Measurements from ENCODE around the gene PLSCR3.

Gene PLSCR3

DNA sequence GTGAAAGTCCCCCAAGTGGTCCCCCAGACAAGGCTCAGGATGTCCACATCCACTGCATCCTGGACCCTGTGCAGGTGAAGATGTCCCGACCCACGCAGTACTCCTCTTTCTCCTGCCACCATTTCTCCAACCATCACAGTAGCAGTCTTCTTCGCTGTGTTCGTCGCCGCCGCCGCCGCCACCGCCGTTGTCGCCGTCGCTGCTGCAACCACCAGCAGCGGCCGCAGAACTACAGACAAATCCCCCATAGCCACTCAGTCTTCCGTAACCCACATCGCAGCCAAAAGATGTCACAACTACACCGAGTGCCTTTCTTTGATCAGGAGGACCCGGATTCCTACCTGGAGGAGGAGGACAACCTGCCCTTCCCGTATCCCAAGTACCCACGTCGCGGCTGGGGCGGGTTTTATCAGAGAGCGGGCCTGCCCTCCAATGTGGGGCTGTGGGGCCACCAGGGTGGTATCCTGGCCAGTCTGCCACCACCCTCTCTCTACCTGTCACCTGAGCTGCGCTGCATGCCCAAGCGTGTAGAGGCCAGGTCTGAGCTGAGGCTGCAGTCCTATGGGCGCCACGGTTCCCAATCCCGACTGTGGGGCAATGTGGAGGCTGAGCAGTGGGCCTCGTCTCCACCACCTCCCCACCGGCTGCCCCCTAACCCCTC lies 32.0 kb upstream of the PLSCR3 start:
- no peak for FAIRE-seq

DNA sequence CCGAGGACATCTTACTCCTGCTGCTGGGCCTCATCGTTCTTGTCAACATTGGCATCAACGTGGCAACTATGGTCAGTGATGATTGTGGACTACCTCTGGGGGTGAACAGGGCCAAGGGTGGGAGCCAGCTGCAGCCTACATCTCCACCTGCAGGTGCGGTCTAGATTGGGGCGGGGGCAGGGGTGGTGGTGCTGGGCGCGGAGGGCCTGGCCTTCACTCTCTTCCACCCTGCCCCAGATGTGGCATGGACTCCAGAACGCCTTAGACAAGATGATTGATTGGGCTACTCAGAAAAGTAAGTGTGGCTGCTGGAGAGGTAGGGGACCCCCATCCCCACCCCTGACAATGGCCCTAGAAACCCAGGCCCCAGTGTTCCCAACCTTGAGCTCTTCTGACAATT lies 31.4 kb upstream of the PLSCR3 start:
- no peak for FAIRE-seq

DNA sequence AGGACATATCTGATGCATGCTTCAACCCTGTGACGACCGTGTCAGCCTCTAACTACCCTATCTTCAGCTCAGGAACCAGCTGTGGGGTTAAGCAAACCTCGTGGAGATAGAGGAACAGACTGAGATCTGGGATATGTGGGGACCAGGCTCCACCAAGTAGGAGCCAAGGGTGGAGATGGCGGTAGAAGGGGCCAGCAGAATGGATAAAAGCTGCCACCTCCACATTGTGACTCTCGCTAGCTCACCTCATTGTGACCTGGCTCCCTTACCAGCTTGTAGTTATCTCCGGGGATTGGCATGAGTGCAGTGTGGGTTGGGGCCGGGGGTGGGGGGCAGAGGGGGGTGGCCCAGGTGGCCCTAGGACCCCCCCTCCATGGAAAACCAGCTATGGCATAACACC lies 31.0 kb upstream of the PLSCR3 start, which contains the start of gene SPEM2:
TSS of gene SPEM2 (plus strand) at position 301 of the 400 bp plus-strand sequence. CDS start at position 374, 73 bp downstream.
- FAIRE-seq, result no peak

DNA sequence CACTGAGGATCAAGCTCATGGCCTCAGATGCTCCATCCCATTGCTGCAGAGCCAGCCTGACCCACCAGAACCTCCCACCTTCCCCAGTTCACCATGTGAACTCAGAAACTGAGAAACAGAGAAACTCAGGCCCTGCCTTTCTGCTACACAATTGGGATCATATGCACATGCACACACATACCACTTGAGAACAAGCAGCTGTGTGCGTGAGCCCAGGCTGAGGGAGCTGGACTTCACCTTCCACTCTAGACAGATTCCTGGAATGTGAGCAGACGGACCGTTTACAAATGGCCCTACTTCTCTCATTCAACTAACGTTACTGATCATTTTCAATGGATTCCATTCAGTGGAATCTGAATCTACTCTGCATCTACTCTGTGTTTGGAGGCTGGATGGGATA lies 29.4 kb upstream of the PLSCR3 start:
- FAIRE-seq, result no peak

DNA sequence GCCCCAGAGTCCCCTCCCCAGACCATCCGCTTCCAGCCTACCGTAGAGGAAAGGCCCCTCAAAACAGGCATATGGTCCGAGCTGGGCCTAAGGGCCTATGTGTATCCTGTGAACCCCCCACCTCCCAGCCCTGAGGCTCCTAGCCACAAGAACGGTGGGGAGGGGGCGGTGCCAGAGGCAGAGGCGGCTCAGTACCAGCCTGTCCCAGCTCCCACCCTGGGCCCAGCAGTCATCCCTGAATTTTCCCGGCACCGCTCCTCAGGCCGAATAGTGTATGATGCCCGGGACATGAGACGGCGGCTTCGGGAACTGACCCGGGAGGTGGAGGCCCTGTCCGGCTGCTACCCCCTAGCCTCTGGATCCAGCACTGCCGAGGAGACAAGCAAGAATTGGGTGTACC lies 26.9 kb upstream of the PLSCR3 start:
- no peak for FAIRE-seq

DNA sequence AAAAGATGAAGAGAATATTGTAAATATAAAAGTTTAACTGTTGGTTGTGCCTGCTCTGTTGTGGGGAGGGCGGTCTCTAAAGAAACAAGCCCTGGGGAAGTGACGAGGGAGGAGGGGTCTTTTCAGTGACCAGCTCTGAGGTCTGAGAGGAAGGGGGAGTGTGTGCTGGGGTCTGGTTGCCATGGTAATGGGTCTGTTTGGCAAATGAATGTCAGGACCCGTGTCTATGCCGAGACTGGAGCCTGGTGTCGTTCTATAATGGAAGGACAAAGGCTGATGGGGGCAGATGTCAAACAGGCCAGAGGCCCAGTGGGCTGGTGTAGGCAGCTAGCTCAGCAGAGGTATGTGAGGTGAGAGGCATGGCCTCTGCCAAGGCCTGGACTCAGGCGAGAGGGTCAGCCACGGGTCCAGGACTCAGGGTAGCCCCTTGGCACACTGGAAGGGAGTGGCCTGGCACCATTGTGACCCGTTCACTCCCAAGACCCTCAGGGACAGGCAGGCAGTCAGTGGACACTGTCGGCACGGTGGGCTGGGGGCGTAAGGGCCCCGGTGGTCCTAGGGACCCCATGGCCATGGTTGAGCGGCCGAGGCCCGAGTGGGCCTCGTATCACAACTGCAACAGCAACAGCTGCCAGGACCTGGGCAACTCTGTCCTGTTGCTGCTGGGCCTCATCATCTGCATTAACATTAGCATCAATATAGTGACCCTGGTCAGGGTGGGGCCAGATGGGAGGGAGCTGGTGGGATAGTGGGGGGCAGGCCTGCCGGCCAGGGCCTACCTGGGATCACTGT lies 25.7 kb upstream of the PLSCR3 start, which contains the start of gene SPEM1:
TSS of gene SPEM1 (plus strand) at position 506 of the 792 bp plus-strand sequence. CDS start at position 567, 61 bp downstream.
- no peak for FAIRE-seq

DNA sequence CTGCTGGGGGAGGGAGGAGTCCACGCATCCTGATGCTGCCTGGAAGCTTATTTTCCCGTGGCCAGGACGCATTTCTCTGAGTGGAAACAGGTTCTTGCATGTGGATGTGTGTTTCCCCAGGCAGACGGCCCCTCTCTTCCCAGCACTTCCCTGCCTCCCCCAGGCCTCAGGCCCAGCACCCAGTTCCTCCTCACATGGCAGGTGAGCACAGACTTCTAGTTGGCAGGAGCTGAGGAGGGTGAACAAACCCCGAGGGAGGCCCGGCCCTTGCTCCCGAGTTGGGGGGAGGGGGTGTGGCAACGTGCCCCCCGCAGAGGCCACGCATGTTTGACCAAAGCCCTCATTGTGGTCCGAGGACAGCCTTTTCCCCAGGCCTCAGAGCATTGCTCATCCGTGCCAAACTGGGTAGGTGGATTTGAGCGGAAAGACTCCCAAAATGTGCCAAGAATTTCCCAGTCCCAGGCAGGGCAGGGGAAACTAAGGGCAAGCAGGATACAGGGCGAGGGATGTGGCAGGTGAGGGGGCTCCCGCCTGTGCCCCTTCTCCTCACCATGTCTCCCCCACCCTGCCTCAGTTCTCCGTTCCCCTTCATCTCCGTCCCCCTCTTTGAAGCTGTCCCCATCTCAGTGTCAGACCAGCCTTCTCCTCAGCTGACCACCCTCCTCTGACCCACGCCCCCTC lies 24.3 kb upstream of the PLSCR3 start:
- FAIRE-seq, result no peak

DNA sequence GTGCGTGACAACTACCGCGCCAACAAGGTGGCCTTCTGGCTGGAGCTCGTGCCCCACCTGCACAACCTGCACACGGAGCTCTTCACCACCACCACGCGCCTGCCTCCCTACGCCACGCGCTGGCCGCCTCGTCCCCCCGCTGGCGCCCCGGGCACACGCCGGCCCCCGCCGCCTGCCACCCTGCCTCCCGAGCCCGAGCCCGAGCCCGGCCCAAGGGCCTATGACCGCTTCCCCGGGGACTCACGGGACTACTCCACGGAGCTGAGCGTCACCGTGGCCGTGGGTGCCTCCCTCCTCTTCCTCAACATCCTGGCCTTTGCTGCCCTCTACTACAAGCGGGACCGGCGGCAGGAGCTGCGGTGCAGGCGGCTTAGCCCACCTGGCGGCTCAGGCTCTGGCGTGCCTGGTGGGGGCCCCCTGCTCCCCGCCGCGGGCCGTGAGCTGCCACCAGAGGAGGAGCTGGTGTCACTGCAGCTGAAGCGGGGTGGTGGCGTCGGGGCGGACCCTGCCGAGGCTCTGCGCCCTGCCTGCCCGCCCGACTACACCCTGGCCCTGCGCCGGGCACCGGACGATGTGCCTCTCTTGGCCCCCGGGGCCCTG lies 22.8 kb upstream of the PLSCR3 start:
- no peak for FAIRE-seq

DNA sequence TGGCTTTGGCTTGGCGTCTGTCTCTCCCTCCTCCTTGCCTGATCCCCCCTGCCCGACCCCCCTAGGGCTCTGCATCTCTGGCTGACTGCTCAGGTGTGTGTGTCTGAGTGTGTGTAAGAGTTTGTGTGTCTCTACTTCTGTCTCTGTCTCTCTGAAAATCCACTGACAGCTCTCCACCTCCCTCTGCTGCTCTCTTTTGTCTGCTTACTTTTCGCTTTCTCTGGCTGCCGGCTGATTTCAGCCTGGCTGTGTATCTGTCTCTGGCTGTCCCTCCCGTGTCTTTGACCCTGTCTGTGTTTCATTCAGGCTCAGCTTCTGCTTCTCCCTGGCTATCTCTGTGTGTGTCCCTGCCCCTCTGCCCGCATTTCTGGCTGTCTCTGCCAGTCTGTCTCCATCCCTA lies 22.0 kb upstream of the PLSCR3 start:
- no peak for FAIRE-seq

DNA sequence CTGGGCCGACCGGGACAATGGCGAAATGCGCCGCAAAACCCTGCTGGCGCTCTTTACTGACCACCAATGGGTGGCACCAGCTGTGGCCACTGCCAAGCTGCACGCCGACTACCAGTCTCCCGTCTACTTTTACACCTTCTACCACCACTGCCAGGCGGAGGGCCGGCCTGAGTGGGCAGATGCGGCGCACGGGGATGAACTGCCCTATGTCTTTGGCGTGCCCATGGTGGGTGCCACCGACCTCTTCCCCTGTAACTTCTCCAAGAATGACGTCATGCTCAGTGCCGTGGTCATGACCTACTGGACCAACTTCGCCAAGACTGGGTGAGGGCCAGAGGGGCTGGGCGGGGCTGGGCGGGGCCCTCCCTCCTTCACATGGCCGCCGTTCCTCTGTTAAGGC lies 21.5 kb upstream of the PLSCR3 start:
- FAIRE-seq, result no peak

DNA sequence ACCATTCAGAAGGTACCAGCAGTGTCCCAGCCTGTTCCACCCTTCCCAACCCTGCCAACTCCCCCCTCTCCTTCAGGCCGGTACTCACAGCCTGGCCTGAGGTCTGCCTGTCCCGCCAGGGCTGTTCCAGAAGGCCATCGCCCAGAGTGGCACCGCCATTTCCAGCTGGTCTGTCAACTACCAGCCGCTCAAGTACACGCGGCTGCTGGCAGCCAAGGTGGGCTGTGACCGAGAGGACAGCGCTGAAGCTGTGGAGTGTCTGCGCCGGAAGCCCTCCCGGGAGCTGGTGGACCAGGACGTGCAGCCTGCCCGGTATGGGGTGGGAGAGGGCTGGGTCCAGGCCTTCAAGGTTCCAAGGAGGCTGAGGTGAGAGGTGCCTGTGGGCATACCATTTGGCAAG lies 20.5 kb upstream of the PLSCR3 start:
- FAIRE-seq, result no peak

DNA sequence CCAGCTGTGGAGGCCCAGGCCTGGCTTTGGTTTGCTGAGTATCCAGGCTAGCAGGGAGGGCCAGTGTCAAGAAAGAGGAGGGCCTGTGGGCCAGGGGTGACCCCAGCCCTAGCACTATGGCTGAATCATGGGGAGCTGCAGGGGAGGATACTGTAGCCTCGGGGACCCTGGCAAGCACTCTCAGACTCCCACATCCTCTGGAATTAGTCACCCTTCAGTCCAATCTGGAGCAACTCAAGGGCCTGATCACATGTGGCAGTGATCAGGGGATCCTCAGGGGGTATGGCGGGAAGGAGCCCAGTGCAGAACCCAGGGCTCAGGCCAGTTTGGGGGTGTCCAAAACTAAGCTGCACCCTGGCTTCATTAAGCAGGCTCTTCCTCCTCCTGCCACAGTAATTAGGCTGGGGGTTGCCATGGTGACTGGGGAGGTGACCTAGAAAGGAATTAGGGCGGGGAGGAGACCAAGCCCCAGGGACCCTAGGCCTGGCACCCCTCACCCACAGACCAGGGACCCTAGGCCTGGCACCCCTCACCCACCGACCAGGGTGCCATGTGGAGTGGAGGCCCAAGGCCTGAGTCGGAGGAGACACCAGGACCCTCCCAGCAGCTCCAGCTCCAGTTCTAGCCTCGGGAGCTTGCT lies 19.1 kb upstream of the PLSCR3 start:
- FAIRE-seq, result no peak

DNA sequence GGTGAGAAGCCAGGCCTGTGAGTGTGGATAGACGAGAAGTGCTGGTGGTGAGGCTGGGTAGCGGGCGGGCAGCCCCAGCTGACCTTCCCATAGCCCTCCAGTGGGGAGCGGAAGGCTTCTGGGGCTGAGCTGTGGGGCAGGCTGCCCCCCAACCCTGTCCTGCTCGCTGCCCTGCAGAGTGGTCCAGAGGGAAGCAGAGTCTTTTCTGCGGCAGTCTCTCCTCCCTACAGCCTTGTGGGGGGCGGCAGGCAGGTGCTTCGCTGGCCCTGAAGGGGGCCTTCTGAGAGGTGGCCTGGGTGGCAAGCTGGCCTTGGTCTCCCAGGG lies 17.1 kb upstream of the PLSCR3 start:
- FAIRE-seq, result no peak

DNA sequence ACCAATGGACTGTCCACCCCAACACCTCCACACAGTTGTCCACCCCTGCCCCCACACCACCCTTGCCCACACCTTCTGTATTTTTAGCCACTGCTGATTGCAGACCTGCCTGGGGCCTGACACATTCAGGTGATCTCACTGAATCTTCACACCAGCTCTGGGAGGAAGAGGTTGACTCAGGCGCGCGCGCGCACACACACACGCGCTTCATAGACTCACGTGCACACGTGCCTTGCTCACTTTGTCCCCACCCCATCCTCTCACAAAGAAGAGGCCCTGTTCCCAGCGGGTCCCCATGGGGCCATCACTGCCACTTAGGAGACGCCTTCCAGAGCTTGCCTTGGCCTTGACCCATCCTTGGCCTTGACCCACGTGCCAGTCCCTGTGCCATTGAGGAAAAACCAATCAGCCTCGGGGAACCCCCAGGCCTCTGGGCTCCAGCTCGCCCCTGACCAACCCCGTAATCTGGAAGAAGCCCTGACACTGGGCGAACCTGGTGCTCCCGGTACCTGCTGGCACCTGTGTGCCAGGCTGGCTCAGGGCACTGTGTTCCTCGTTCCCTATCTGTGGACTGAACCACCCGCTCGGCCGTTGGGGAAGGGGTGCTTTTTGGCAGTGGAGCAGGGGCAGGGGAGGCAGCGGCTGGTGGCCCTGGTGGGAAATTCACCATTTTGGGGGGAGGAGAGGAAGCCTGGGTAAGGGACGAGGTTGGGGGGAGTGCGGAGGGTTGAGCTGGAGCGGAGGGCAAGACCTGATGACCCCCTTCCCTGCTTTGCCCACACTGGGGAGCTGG lies 16.5 kb upstream of the PLSCR3 start:
- FAIRE-seq, result no peak

DNA sequence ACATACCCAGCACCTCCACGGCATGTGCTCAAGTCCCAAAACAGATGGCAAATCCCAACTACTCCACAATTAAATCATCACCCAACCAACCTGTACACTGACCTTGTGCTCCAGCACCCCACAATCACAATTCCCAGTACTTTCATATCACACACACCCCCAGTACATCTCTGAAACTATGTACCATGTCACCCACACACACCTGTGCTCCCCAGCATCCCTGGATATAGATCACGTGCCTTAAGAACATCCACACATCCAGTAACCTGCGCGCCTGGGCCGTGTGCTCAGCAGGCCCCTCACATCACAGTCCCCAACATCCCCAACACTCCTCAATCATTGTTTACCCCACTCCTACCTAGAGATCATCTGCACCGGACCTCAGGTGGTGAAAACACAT lies 15.4 kb upstream of the PLSCR3 start:
- FAIRE-seq, result no peak

DNA sequence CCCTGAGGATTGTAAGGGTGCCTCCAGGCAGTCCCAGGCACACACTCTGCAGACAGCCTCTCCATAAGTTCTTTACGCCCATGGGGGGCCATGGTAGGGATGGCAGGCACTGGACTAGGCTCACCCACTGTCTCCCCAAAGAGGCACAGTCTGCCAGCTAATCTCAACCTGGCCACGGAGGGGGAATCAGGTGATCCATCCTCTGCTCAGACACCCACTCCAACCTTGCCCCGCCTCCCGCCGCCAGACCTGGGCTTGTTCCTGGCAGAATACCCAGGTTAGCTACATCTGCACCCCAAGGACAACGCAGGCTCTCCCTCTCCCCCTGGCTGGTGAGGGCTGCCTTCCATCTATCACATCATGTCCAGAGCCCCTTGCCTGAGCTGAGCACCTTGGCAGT lies 14.5 kb upstream of the PLSCR3 start:
- FAIRE-seq, result no peak

DNA sequence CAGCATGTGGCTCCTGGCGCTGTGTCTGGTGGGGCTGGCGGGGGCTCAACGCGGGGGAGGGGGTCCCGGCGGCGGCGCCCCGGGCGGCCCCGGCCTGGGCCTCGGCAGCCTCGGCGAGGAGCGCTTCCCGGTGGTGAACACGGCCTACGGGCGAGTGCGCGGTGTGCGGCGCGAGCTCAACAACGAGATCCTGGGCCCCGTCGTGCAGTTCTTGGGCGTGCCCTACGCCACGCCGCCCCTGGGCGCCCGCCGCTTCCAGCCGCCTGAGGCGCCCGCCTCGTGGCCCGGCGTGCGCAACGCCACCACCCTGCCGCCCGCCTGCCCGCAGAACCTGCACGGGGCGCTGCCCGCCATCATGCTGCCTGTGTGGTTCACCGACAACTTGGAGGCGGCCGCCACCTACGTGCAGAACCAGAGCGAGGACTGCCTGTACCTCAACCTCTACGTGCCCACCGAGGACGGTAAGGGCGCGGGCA lies 14.0 kb upstream of the PLSCR3 start:
- no peak for FAIRE-seq

DNA sequence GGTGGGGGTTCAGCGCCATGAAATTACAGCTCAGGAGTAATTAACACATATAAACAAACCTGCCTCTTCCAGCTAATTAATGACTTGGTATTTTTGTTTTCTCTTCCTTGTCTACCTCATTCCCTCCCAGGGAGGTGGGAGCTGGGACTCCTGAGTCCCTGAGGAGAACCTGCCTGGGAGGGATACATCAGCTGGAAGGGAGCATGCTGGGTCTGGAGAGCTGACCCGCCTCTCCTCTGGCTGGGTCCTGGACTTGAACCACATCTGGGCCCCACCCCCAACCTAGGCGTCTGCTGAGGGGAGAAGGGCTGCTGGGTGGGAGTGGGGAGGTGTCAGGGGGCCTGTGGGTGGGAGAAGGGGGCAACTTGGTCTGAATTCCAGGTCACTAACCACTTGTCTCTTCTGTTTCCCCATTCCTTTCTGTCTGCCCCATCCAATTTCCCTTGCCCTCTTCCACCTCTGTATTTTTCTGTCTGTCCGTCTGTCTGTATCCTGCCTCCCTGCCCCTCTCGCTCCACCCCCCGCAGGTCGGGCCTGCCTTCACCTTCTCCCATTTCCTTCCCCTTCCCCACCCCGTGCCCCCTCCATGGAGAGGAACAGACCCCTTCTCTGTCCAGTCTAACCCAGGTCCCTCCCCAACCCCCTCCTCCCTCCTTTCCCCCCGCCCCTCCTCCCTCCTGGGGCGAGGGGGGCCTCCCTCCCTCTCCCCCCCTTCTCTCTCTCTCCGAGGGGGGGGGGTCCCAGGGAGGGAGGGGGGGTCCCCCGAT lies 13.3 kb upstream of the PLSCR3 start, which contains the start of gene NLGN2:
TSS of gene NLGN2 (plus strand) at position 361 of the 767 bp plus-strand sequence. CDS start 411 bp downstream, outside the sequence.
- FAIRE-seq, result no peak

DNA sequence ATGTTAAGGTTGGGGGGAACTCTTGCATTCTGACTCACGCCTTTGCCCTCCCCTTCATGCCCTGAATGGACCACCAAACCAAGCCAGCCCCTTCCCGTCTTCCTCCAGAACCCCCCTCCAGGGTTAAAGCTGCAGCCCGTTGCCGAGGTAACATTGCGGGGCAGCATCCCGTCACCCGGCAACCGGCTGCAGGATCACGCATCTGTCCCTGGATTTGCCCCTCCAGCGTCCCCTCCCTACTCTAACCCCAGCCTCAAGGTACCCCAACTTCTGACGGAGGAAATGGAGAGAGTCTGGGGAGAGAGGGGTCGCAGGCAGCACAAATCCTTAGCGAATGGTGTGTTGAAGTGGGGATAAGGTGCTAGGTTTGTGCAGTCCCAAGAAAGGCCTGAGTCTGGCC lies 12.8 kb upstream of the PLSCR3 start:
- no peak for FAIRE-seq

DNA sequence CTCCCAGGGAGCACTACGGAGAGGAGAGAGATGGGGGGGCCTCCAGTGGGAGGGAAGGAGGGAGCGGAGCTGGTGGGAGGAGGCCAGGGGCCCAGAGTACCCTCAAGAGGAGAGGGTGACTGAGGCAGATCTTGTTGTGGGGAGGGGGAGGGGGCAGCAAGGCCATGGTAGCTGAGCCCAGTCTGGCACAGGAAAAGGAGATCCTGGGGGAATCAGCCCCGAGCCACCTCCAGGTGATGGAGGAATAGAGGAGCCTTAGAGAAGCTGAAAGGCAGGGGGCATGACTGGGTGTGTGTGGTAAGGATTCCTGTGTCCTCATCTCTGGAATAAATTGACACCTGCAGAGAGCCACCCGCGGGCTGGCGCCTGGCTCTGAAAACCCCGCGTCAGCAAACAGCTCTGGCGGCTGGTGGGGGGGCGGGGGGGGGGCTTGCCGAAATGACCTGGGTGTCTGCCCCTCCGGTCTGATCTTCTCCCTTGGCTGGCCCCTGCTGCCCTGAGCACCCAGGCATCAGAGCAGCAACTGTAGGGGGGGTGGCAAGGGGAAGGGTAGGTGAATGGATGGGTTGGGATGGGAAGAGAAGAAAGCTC lies 12.0 kb upstream of the PLSCR3 start:
- FAIRE-seq, result no peak

Measured in islet of Langerhans (tissue), 1 donor.